ENCODE results near the gene TWIST1. TPM values are rescaled to one million over a fixed set of nuclear protein-coding genes. Genes with fewer than 3 reads are reported as not detected.

TWIST1 gene
- polyA plus RNA-seq, 1 of the 3 experiments (the other 2 are of a cell fraction): 170 TPM

GRCh38 chr7:19117870-19118608, 603 bp upstream of the TWIST1 start:
- no peaks in the 10 kb centered on the region for H3K9me3 ChIP-seq
- no peaks in the 10 kb centered on the region for H3K9me2 ChIP-seq
- 5% methylated on average over 22 of the region's 51 CpGs for whole genome bisulfite sequencing (ENCODE audit: low lambda C conversion rate)
- DNase-seq: peak; percentile 76
- peaks cover 31 to 34% of the 10 kb centered on the region in 2 experiments for H3K36me3 ChIP-seq (replicated peaks in 1 of 2; ENCODE audit: control insufficient read depth in 1 of 2, insufficient read depth in 2 of 2, low read length in 1 of 2)
- POLR2A ChIA-PET: interaction anchor here (0.6 to 6.6 kb wide), 29 partner anchors 10 to 768 kb away, joined by 3 to 151 read pairs (median 4); partner anchors contain the start of genes HDAC9 and POLR1F
- H3K9ac ChIP-seq: peak overlapping the region; percentile 82
- peaks cover 7 to 34% of the 10 kb centered on the region in 2 experiments; a peak in 3 of 4 replicates for H3K4me1 ChIP-seq (ENCODE audit: control insufficient read depth in 1 of 2, insufficient read depth in 2 of 2, low read depth in 1 of 2, low read length in 1 of 2)
- H3K4me2 ChIP-seq: peak overlapping the region; percentile 94
- H3K27me3 ChIP-seq (ENCODE audit: insufficient read depth): no peaks in the 10 kb centered on the region
- peak overlapping the region; percentile 67; the same call in 1 of the 2 replicates for H2AFZ ChIP-seq (ENCODE audit: low read depth)
- CTCF ChIA-PET: interaction anchor here (0.9 to 10.2 kb wide), 18 partner anchors 10 to 765 kb away, joined by 3 to 92 read pairs (median 5); no protein-coding TSS in a partner anchor
- H4K20me1 ChIP-seq (ENCODE audit: insufficient read depth): peaks cover 30% of the 10 kb centered on the region
- peak overlapping the region; percentile 92 to 100 for H3K4me3 ChIP-seq (ENCODE audit: low read depth in 2 of 2, low read length in 1 of 2)
- H3K27ac ChIP-seq (ENCODE audit: low read depth in 2 of 2, low read length in 1 of 2): peak overlapping the region; percentile 96 to 100
- peaks cover 47% of the 10 kb centered on the region for H3F3A ChIP-seq (replicated peaks; ENCODE audit: insufficient read depth)
- peaks cover 70% of the 10 kb centered on the region for H3K79me2 ChIP-seq (ENCODE audit: insufficient read depth)
- TF ChIP-seq NFIC (IDR thresholded peaks at IDR 0.05; ENCODE audit: borderline replicate concordance) (no peak; the same call in 1 of the 2 replicates), RAD21 (IDR thresholded peaks at IDR 0.05; ENCODE audit: low read length) (peak; percentile 44), GABPA (IDR thresholded peaks at IDR 0.05; ENCODE audit: low read depth) (no peak), EZH2phosphoT487 (IDR thresholded peaks at IDR 0.05; ENCODE audit: borderline replicate concordance, low read depth) (no peak), YY1 (IDR thresholded peaks at IDR 0.05; ENCODE audit: low read depth) (no peak; the same call in none of the 2 replicates), CHD2 (IDR thresholded peaks at IDR 0.05; ENCODE audit: low read length, partially characterized antibody) (peak; percentile 47), MEF2A (IDR thresholded peaks at IDR 0.05; ENCODE audit: borderline replicate concordance, low read depth) (no peak), TAF1 (IDR thresholded peaks at IDR 0.05; ENCODE audit: borderline replicate concordance, low read depth, low read length) (peak; percentile 10; the same call in 1 of the 2 replicates), FOXJ3 (CRISPR knock-in tag; IDR thresholded peaks at IDR 0.05) (no peak; the same call in 1 of the 2 replicates), JUND (IDR thresholded peaks at IDR 0.05) (no peak), ZBTB33 (IDR thresholded peaks at IDR 0.05; ENCODE audit: borderline replicate concordance, low read depth) (no peak), CTCF (IDR thresholded peaks at IDR 0.05) (peak; percentile 49), NRF1 (IDR thresholded peaks at IDR 0.05; ENCODE audit: low read depth, low read length) (no peak), GATA2 (CRISPR knock-in tag; IDR thresholded peaks at IDR 0.05) (no peak), RFX5 (IDR thresholded peaks at IDR 0.05; ENCODE audit: low read length) (no peak), IRF3 (IDR thresholded peaks at IDR 0.05; ENCODE audit: low read depth, low read length) (no peak), FOSL2 (IDR thresholded peaks at IDR 0.05; ENCODE audit: borderline replicate concordance, low read depth) (no peak), FOXM1 (IDR thresholded peaks at IDR 0.05; ENCODE audit: low read depth) (no peak), TCF12 (IDR thresholded peaks at IDR 0.05) (no peak; the same call in 1 of the 2 replicates), SMC3 (IDR thresholded peaks at IDR 0.05; ENCODE audit: low read depth, low read length) (no peak), TEAD4 (IDR thresholded peaks at IDR 0.05; ENCODE audit: borderline replicate concordance, insufficient read depth) (no peak), EP300 (IDR thresholded peaks at IDR 0.05; ENCODE audit: borderline replicate concordance in 1 of 2, low read depth in 1 of 2, low read length in 1 of 2) (peak in 1 of 2 experiments; percentile 58; a peak in 2 of 4 replicates), ELF1 (IDR thresholded peaks at IDR 0.05) (0 out of 2 replicates have a peak, but pooled peaks have one; percentile 13)
- TF ChIP-seq, protein P1, sequence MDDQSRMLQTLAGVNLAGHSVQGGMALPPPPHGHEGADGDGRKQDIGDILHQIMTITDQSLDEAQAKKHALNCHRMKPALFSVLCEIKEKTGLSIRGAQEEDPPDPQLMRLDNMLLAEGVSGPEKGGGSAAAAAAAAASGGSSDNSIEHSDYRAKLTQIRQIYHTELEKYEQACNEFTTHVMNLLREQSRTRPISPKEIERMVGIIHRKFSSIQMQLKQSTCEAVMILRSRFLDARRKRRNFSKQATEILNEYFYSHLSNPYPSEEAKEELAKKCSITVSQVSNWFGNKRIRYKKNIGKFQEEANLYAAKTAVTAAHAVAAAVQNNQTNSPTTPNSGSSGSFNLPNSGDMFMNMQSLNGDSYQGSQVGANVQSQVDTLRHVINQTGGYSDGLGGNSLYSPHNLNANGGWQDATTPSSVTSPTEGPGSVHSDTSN (IDR thresholded peaks at IDR 0.05): no peak
- TF ChIP-seq, protein P2, sequence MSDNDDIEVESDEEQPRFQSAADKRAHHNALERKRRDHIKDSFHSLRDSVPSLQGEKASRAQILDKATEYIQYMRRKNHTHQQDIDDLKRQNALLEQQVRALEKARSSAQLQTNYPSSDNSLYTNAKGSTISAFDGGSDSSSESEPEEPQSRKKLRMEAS (IDR thresholded peaks at IDR 0.05; ENCODE audit: low read depth): no peak
- TF ChIP-seq, protein P3, sequence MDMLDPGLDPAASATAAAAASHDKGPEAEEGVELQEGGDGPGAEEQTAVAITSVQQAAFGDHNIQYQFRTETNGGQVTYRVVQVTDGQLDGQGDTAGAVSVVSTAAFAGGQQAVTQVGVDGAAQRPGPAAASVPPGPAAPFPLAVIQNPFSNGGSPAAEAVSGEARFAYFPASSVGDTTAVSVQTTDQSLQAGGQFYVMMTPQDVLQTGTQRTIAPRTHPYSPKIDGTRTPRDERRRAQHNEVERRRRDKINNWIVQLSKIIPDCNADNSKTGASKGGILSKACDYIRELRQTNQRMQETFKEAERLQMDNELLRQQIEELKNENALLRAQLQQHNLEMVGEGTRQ (IDR thresholded peaks at IDR 0.05; ENCODE audit: borderline replicate concordance, low read depth, low read length): no peak

Data from SK-N-SH (cell line).